WI38 (cell line): Measurements from ENCODE around the gene PFKL.

ENCODE experiments used
- H3K4me3 ChIP-seq: 2 replicates; pipeline ENCODE4 v1.5.1; 2011; ENCODE audit warnings: low read depth, mild to moderate bottlenecking, control low read depth, low read length
- CTCF ChIP-seq: IDR thresholded peaks from 2 replicates; pipeline ENCODE4 v1.5.1; 2012; ENCODE audit warnings: low read depth, mild to moderate bottlenecking, control low read depth, low read length

PFKL gene

GRCh38 chr21:44291936-44292811 is 7.7 kb upstream of the PFKL start:
- H3K4me3 ChIP-seq = no peak overlapping the region

GRCh38 chr21:44292812-44293195 is 7.0 kb upstream of the PFKL start:
- TF ChIP-seq CTCF = no peak

More at GRCh38 chr21:44291936-44292811, 7.7 kb upstream of the PFKL start:
- TF ChIP-seq CTCF = no peak

GRCh38 chr21:44293551-44294231 is 6.2 kb upstream of the PFKL start:
- no peak overlapping the region for H3K4me3 ChIP-seq
- TF ChIP-seq CTCF = no peak

More at GRCh38 chr21:44292812-44293195, 7.0 kb upstream of the PFKL start:
- no peak overlapping the region for H3K4me3 ChIP-seq

- no peak overlapping the region for H3K4me3 ChIP-seq
- no peak for TF ChIP-seq CTCF
These were observed 5.3 kb upstream of the PFKL start for GRCh38 chr21:44294391-44295162.

- TF ChIP-seq CTCF = no peak
- no peak overlapping the region for H3K4me3 ChIP-seq
These were observed 4.7 kb upstream of the PFKL start for GRCh38 chr21:44295163-44295573.

- H3K4me3 ChIP-seq = no peak overlapping the region
- no peak for TF ChIP-seq CTCF
These were observed 4.2 kb upstream of the PFKL start for GRCh38 chr21:44295646-44296045.
